ENCODE measurements around the gene SLC35F1.

Gene SLC35F1

DNA sequence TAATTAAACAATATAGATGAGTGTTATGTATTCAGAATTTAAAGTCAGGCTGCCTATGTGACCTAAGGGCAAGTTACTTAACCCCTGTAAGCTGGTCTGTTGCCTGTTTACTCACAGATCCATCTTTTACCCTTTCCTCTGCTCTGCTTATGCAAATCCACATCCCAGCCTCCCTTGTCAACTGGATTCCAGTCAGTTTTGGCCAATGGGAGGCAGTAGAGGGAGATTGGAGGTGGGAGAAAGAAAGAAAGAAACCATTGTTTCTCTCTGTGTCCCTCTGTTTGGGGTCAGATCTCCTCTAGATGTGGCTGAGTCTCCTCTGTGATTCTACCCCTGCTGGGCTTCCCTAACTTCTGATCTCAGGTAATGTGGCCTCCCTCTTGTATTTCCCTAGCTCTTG is 374.2 kb downstream of the SLC35F1 start:
- TF ChIP-seq CTCF (conservative IDR thresholded peaks at IDR 0.05; ENCODE audit: low read depth): no peak
- H3K27ac ChIP-seq: no peak overlapping the region
- CTCF ChIA-PET: no interaction called here
- POLR2A ChIA-PET (ENCODE audit: low non-redundant PET): no interaction called here
- DNase-seq (ENCODE audit: low spot score): no peak

- POLR2A ChIA-PET (ENCODE audit: low non-redundant PET): no interaction called here
- H3K27ac ChIP-seq: no peak overlapping the region
- TF ChIP-seq CTCF (conservative IDR thresholded peaks at IDR 0.05; ENCODE audit: low read depth): peak; percentile 66
- CTCF ChIA-PET: interaction anchor here (0.6 kb wide), 2 partner anchors 129 to 228 kb away, joined by 3 read pairs; no protein-coding TSS in a partner anchor
- peak; percentile 20 for DNase-seq (ENCODE audit: low spot score)
Measured at GRCh38 chr6:118283766-118284165, 376.7 kb downstream of the SLC35F1 start.

DNA sequence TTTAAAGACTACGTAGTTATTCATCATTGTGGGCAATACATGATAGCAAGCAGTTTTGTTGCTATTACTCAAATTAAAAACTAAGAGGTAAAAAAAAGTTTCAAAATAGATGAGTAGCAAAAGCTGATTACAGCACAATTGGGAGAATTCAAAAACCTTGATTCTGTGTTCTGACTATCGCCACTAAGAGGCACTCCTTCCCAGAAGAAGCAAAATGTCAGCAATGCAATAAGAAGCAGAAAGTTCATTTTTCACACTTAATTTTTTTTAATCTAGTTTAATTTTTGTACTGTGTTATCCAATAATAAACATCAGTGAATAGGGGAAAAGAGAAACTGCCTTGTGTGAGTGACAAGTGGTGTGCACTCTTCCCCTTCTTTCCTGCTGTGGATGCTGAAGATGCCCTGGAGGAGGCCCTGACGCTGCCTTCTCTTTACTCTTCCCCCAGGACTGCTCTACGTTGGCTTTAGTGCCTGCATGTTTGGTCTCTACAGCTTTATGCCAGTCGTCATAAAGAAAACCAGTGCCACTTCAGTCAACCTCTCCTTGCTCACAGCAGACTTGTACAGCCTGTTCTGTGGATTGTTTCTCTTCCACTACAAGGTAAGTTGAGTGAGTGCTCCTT is 377.8 kb downstream of the SLC35F1 start:
- POLR2A ChIA-PET (ENCODE audit: low non-redundant PET): interaction anchor here (0.6 kb wide), 1 partner anchor 1448 kb away, joined by 4 read pairs; no protein-coding TSS in a partner anchor
- no peak for TF ChIP-seq CTCF (conservative IDR thresholded peaks at IDR 0.05; ENCODE audit: low read depth)
- CTCF ChIA-PET: interaction anchor here (0.6 kb wide), 1 partner anchor 562 kb away, joined by 4 read pairs; no protein-coding TSS in a partner anchor
- no peak for DNase-seq (ENCODE audit: low spot score)
- no peak overlapping the region for H3K27ac ChIP-seq

GRCh38 chr6:118285791-118286190 is 378.7 kb downstream of the SLC35F1 start:
- DNase-seq (ENCODE audit: low spot score): no peak
- no peak for TF ChIP-seq CTCF (conservative IDR thresholded peaks at IDR 0.05; ENCODE audit: low read depth)
- no peak overlapping the region for H3K27ac ChIP-seq
- ChIA-PET POLR2A (ENCODE audit: low non-redundant PET) (no interaction called here), CTCF (no interaction called here)

GRCh38 chr6:118288355-118289124 is 381.5 kb downstream of the SLC35F1 start:
- ChIA-PET POLR2A (ENCODE audit: low non-redundant PET) (no interaction called here), CTCF (no interaction called here)
- no peak overlapping the region for H3K27ac ChIP-seq
- no peak for TF ChIP-seq CTCF (conservative IDR thresholded peaks at IDR 0.05; ENCODE audit: low read depth)
- DNase-seq (ENCODE audit: low spot score): no peak

DNA sequence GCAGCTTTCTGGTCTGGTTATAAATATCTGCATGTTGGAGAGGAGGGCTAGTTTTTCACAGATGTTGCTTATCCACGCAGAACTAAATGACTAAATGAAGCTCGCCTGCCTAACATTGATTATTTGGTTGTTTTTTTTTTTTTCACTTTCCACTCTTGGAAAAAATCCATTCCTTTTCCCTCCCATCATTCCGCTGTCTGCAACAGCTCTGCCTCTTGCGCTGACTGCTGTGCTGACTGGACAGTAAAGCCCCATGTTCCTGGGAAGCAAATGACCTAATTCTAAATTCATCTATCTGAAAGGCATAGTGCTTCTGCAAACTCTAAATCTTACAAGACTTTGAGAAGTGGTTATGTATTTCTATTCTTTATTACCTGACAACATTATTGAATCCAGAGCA is 385.5 kb downstream of the SLC35F1 start:
- CTCF ChIA-PET: interaction anchor here (0.5 kb wide), 1 partner anchor 90 kb away, joined by 3 read pairs; no protein-coding TSS in a partner anchor
- no peak overlapping the region for H3K27ac ChIP-seq
- no peak for TF ChIP-seq CTCF (conservative IDR thresholded peaks at IDR 0.05; ENCODE audit: low read depth)
- POLR2A ChIA-PET (ENCODE audit: low non-redundant PET): no interaction called here
- no peak for DNase-seq (ENCODE audit: low spot score)
